ENCODE results near the gene POU1F1.
"Not testable (repeated sequence)": the region's sequence is repeated elsewhere in the genome, so short reads cannot be mapped to it uniquely, and the experiment has no call there.

POU1F1 gene

GRCh38 chr3:87250009-87250408 is 26.4 kb downstream of the POU1F1 start:
- no peak for DNase-seq (ENCODE audit: low read depth in 3 of 3)

GRCh38 chr3:87248831-87249230 is 27.6 kb downstream of the POU1F1 start:
- no peak for DNase-seq (ENCODE audit: low read depth in 3 of 3)

- DNase-seq (ENCODE audit: low read depth in 3 of 3) = not testable (repeated sequence)
Observed at GRCh38 chr3:87248231-87248630, 28.2 kb downstream of the POU1F1 start.

GRCh38 chr3:87247430-87247773 is 29.0 kb downstream of the POU1F1 start:
- DNase-seq (ENCODE audit: low read depth in 3 of 3) = no peak

GRCh38 chr3:87246662-87247429 is 29.5 kb downstream of the POU1F1 start:
- DNase-seq (ENCODE audit: low read depth in 3 of 3) = no peak

GRCh38 chr3:87236093-87236492 is 40.3 kb downstream of the POU1F1 start:
- DNase-seq (ENCODE audit: low read depth in 3 of 3) = no peak

GRCh38 chr3:87233805-87234204 is 42.6 kb downstream of the POU1F1 start:
- no peak for DNase-seq (ENCODE audit: low read depth in 3 of 3)

- DNase-seq (ENCODE audit: low read depth in 3 of 3) = no peak
Observed at GRCh38 chr3:87229113-87229512, 47.3 kb downstream of the POU1F1 start.

- no peak for DNase-seq (ENCODE audit: low read depth in 3 of 3)
Observed at GRCh38 chr3:87228316-87228715, 48.1 kb downstream of the POU1F1 start.

- DNase-seq (ENCODE audit: low read depth in 3 of 3) = no peak
Observed at GRCh38 chr3:87227835-87228144, 48.6 kb downstream of the POU1F1 start.

GRCh38 chr3:87227104-87227834 is 49.1 kb downstream of the POU1F1 start, which contains the start of gene CHMP2B:
TSS of gene CHMP2B (plus strand) at chr3:87227309. CDS start at chr3:87227523, 214 bp downstream.
- DNase-seq (ENCODE audit: low read depth in 3 of 3) = peak; percentile 82 to 85 (median 84)

GRCh38 chr3:87225659-87226058 is 50.7 kb downstream of the POU1F1 start:
- no peak for DNase-seq (ENCODE audit: low read depth in 3 of 3)

- no peak for DNase-seq (ENCODE audit: low read depth in 3 of 3)
Observed at GRCh38 chr3:87219611-87220010, 56.8 kb downstream of the POU1F1 start.

GRCh38 chr3:87218560-87218959 is 57.8 kb downstream of the POU1F1 start:
- DNase-seq (ENCODE audit: low read depth in 3 of 3) = no peak

All from stimulated activated CD4-positive, alpha-beta T cell treated with anti-CD3 and anti-CD28 coated beads, TNF-alpha, amount 100 ng/mL, for 4 hours (primary cell).